A549 (cell line): ENCODE data around the gene TCEAL9.

Source experiments
- CBX2 ChIP-seq: fragments of 200-600 bp; sonication (generic); IDR thresholded peaks from 2 replicates; pipeline ENCODE4 v1.6.1; 2016; ENCODE audit warnings: low read depth, mild to moderate bottlenecking, borderline replicate concordance
- CEBPB ChIP-seq, 2 experiments: fragments of >200 bp in 1 of 2; sonication (Bioruptor Twin) in 1 of 2; formaldehyde crosslinking in 1 of 2; IDR thresholded peaks; 2 replicates each; pipeline ENCODE4 v1.6.1; 2012 to 2016
- EP300 ChIP-seq, 2 experiments: fragments of >200 bp; sonication (Bioruptor Twin); formaldehyde crosslinking; IDR thresholded peaks; 2 replicates in 1 of 2; 3 replicates in 1 of 2; pipeline ENCODE4 v1.6.1; 2016 to 2017
- GATA3 ChIP-seq: IDR thresholded peaks from 2 replicates; pipeline ENCODE4 v1.6.1; 2012; ENCODE audit warnings: borderline replicate concordance
- HOXB5 ChIP-seq: fragments of 250-450 bp; sonication (Bioruptor Pico); IDR thresholded peaks from 2 replicates; pipeline ENCODE4 v1.5.0; 2020; ENCODE audit warnings: mild to moderate bottlenecking, moderate library complexity
- KDM1A ChIP-seq: fragments of 200-600 bp; sonication (generic); IDR thresholded peaks from 2 replicates; pipeline ENCODE4 v1.6.1; 2016; ENCODE audit warnings: low read depth, mild to moderate bottlenecking
- NR3C1 ChIP-seq: fragments of >200 bp; sonication (Bioruptor Twin); formaldehyde crosslinking; IDR thresholded peaks from 3 replicates; pipeline ENCODE4 v1.6.1; 2017
- POLR2A ChIP-seq: IDR thresholded peaks from 2 replicates; pipeline ENCODE4 v1.6.1; 2012; ENCODE audit warnings: mild to moderate bottlenecking, low read length
- TF ChIP-seq, protein P1 (sequence below): fragments of >200 bp; sonication (Bioruptor Twin); formaldehyde crosslinking; IDR thresholded peaks from 3 replicates; pipeline ENCODE4 v1.5.1; 2016

- TF ChIP-seq, protein P1, sequence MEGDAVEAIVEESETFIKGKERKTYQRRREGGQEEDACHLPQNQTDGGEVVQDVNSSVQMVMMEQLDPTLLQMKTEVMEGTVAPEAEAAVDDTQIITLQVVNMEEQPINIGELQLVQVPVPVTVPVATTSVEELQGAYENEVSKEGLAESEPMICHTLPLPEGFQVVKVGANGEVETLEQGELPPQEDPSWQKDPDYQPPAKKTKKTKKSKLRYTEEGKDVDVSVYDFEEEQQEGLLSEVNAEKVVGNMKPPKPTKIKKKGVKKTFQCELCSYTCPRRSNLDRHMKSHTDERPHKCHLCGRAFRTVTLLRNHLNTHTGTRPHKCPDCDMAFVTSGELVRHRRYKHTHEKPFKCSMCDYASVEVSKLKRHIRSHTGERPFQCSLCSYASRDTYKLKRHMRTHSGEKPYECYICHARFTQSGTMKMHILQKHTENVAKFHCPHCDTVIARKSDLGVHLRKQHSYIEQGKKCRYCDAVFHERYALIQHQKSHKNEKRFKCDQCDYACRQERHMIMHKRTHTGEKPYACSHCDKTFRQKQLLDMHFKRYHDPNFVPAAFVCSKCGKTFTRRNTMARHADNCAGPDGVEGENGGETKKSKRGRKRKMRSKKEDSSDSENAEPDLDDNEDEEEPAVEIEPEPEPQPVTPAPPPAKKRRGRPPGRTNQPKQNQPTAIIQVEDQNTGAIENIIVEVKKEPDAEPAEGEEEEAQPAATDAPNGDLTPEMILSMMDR = no peak
- TF ChIP-seq KDM1A (no peak), CEBPB (IDR thresholded peaks at IDR 0.05) (no peak), POLR2A (no peak), GATA3 (no peak), NR3C1 (no peak), CBX2 (no peak), HOXB5 (no peak), EP300 (IDR thresholded peaks at IDR 0.05) (no peak)
Observed at GRCh38 chrX:103407776-103408175, 51.5 kb downstream of the TCEAL9 start.
